KMS-11 (cell line): ENCODE results near the gene PSMB4.

Source experiments
- H2AFZ ChIP-seq: fragments of 200-600 bp; sonication (generic); 2 replicates; pipeline ENCODE4 v1.6.1; 2016; ENCODE audit warnings: antibody characterized with exemption, mixed run types, low read depth
- H3K27ac ChIP-seq: fragments of 200-600 bp; sonication (generic); 2 replicates; pipeline ENCODE4 v1.6.1; 2016; ENCODE audit warnings: mild to moderate bottlenecking, mixed run types
- H3K27me3 ChIP-seq: fragments of 200-600 bp; sonication (generic); 2 replicates; pipeline ENCODE4 v1.6.1; 2017; ENCODE audit warnings: mild to moderate bottlenecking, low read depth, mixed run types, moderate library complexity; ENCODE audit not compliant: insufficient read depth
- H3K36me3 ChIP-seq: fragments of 200-600 bp; sonication (generic); 2 replicates; pipeline ENCODE4 v1.6.1; 2017; ENCODE audit warnings: mild to moderate bottlenecking, mixed run types; ENCODE audit not compliant: insufficient read depth
- H3K4me1 ChIP-seq: fragments of 200-600 bp; sonication (generic); 2 replicates; pipeline ENCODE4 v1.6.1; 2016; ENCODE audit warnings: mild to moderate bottlenecking, low read depth, mixed run types; ENCODE audit not compliant: poor library complexity, severe bottlenecking
- H3K4me2 ChIP-seq: fragments of 200-600 bp; sonication (generic); 2 replicates; pipeline ENCODE4 v1.7.0; 2016; ENCODE audit warnings: mild to moderate bottlenecking, mixed run types
- H3K4me3 ChIP-seq: fragments of 200-600 bp; sonication (generic); IDR thresholded peaks from 2 replicates; pipeline ENCODE4 v1.6.1; 2017; ENCODE audit warnings: low read depth, low read length, mixed read lengths; ENCODE audit not compliant: insufficient read depth
- H3K79me2 ChIP-seq: fragments of 200-600 bp; sonication (generic); 2 replicates; pipeline ENCODE4 v1.6.1; 2016; ENCODE audit warnings: low read depth, mixed run types; ENCODE audit not compliant: insufficient read depth
- H3K9ac ChIP-seq: fragments of 200-600 bp; sonication (generic); 2 replicates; pipeline ENCODE4 v1.6.1; 2016; ENCODE audit warnings: mild to moderate bottlenecking, mixed run types
- H4K20me1 ChIP-seq: fragments of 200-600 bp; sonication (generic); 2 replicates; pipeline ENCODE4 v1.6.1; 2016; ENCODE audit warnings: mild to moderate bottlenecking, mixed run types; ENCODE audit not compliant: insufficient read depth
- TF ChIP-seq, protein P1 (sequence below): fragments of 200-600 bp; sonication (generic); conservative IDR thresholded peaks from 2 replicates; pipeline ENCODE4 v1.6.1; 2017; ENCODE audit warnings: low read depth, mild to moderate bottlenecking, antibody characterized with exemption, low read length, moderate library complexity, mixed read lengths

The PSMB4 gene

DNA sequence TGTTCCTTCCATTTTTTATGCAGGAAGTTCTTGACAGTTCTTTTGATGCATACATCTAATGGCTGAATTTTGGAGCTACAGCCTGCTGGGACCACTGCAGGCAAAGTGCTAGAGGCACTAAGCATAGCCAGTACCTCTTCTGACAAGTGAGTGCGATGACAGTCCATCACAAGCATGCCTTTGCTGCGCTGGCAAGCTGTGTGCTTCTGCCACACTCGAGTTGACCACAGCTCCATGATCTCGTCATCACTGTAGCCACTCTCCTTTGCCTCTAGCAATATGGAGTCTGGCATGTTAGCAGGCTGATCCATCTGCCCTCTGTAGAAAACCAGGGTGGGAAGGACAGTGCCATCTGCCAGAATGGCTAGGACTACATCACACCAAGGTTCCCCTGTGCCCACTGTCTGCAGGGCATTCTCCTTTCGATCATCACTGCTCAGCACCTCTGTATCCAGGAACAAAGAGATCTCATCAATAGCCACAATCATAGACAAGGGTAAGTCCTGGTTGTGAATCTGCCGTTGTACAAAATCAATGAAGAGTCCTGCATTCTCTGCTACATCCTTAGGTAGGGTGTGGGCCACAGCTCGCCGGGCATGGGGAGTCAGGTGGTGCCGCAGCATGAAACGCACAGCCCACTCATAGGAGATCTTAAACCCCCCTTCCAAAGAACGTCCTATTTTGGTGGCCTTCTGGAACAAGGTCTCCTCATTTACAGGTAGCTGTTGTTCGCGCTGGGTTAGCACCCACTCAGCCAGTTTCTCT, 6.0 kb downstream of the PSMB4 start:
- Histone ChIP-seq H4K20me1 (no peaks in the 10 kb centered on the region), H3K27ac (peak overlapping the region; percentile 43), H3K4me3 (peak overlapping the region; percentile 85), H2AFZ (no peak overlapping the region), H3K4me2 (peak overlapping the region; percentile 97), H3K9ac (no peak overlapping the region), H3K36me3 (peaks cover 43% of the 10 kb centered on the region; the same call in 1 of the 2 replicates), H3K4me1 (peaks cover 73% of the 10 kb centered on the region), H3K27me3 (no peaks in the 10 kb centered on the region), H3K79me2 (peaks cover 36% of the 10 kb centered on the region)
- TF ChIP-seq, protein P1, sequence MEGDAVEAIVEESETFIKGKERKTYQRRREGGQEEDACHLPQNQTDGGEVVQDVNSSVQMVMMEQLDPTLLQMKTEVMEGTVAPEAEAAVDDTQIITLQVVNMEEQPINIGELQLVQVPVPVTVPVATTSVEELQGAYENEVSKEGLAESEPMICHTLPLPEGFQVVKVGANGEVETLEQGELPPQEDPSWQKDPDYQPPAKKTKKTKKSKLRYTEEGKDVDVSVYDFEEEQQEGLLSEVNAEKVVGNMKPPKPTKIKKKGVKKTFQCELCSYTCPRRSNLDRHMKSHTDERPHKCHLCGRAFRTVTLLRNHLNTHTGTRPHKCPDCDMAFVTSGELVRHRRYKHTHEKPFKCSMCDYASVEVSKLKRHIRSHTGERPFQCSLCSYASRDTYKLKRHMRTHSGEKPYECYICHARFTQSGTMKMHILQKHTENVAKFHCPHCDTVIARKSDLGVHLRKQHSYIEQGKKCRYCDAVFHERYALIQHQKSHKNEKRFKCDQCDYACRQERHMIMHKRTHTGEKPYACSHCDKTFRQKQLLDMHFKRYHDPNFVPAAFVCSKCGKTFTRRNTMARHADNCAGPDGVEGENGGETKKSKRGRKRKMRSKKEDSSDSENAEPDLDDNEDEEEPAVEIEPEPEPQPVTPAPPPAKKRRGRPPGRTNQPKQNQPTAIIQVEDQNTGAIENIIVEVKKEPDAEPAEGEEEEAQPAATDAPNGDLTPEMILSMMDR: 0 out of 2 replicates have a peak, but pooled peaks have one; percentile 6

GRCh38 chr1:151406176-151406575, 6.8 kb downstream of the PSMB4 start:
- Histone ChIP-seq H3K79me2 (peaks cover 28% of the 10 kb centered on the region), H3K9ac (no peak overlapping the region), H4K20me1 (no peaks in the 10 kb centered on the region), H3K27ac (peak overlapping the region; percentile 43; the same call in 1 of the 2 replicates), H3K4me2 (peak overlapping the region; percentile 97; the same call in 1 of the 2 replicates), H3K4me1 (peaks cover 64% of the 10 kb centered on the region), H3K27me3 (no peaks in the 10 kb centered on the region), H3K4me3 (no peak overlapping the region), H2AFZ (no peak overlapping the region), H3K36me3 (peaks cover 39% of the 10 kb centered on the region; the same call in 1 of the 2 replicates)
- TF ChIP-seq, protein P1: no peak

- Histone ChIP-seq H4K20me1 (no peaks in the 10 kb centered on the region), H3K27ac (no peak overlapping the region), H3K36me3 (peaks cover 37% of the 10 kb centered on the region; the same call in 1 of the 2 replicates), H3K4me3 (no peak overlapping the region), H3K27me3 (no peaks in the 10 kb centered on the region), H3K79me2 (peaks cover 16% of the 10 kb centered on the region), H3K4me1 (peaks cover 53% of the 10 kb centered on the region), H3K4me2 (no peak overlapping the region), H2AFZ (no peak overlapping the region), H3K9ac (no peak overlapping the region)
- TF ChIP-seq, protein P1: no peak
These were observed 7.9 kb downstream of the PSMB4 start for GRCh38 chr1:151407304-151407703.

DNA sequence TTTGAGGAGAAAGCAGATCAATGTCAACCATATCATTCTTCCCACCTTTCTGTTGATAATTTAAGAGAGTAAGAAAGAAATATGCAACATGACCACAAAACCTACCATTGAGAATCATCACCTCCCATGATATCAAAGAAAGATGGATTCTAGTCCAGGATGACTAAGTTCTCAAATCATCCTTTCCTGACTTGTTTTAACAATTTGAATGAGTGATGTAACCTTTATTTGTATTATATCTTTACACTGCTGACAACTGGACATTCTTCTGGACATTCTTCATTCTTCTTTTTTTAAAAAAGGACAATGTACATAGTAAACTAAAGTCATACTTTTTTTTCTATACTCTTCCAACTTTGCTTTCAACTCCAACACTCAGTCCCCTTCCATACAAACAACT, 9.5 kb downstream of the PSMB4 start:
- H2AFZ ChIP-seq: no peak overlapping the region
- H3K4me2 ChIP-seq: no peak overlapping the region
- H3K4me1 ChIP-seq: peaks cover 37% of the 10 kb centered on the region
- H3K36me3 ChIP-seq: peaks cover 33% of the 10 kb centered on the region; the same call in 1 of the 2 replicates
- no peak overlapping the region for H3K9ac ChIP-seq
- no peaks in the 10 kb centered on the region for H4K20me1 ChIP-seq
- H3K79me2 ChIP-seq: peaks cover under 1% of the 10 kb centered on the region; the same call in 1 of the 2 replicates
- H3K4me3 ChIP-seq: no peak overlapping the region
- no peak overlapping the region for H3K27ac ChIP-seq
- no peaks in the 10 kb centered on the region for H3K27me3 ChIP-seq
- TF ChIP-seq, protein P1: no peak
